ENCODE results near the gene WHRN.

The WHRN gene

GRCh38 chr9:114374936-114375335 lies 130.3 kb downstream of the WHRN start:
- DNase-seq = no peak

- no peak for DNase-seq
These were observed 131.1 kb downstream of the WHRN start for GRCh38 chr9:114373960-114374730.

GRCh38 chr9:114372921-114373448 lies 132.3 kb downstream of the WHRN start:
- no peak for DNase-seq

GRCh38 chr9:114371973-114372917 lies 133.0 kb downstream of the WHRN start:
- DNase-seq = no peak

- DNase-seq = no peak
These were observed 133.8 kb downstream of the WHRN start for GRCh38 chr9:114371343-114371944.

GRCh38 chr9:114370968-114371320 lies 134.3 kb downstream of the WHRN start:
- DNase-seq = no peak

GRCh38 chr9:114370251-114370967 lies 134.9 kb downstream of the WHRN start:
- no peak for DNase-seq

- DNase-seq = no peak
These were observed 135.8 kb downstream of the WHRN start for GRCh38 chr9:114369216-114370130.

- no peak for DNase-seq
These were observed 137.3 kb downstream of the WHRN start for GRCh38 chr9:114367772-114368569.

- no peak for DNase-seq
These were observed 137.9 kb downstream of the WHRN start for GRCh38 chr9:114367366-114367765.

- no peak for DNase-seq
These were observed 138.7 kb downstream of the WHRN start for GRCh38 chr9:114366334-114367128.

- no peak for DNase-seq
These were observed 140.1 kb downstream of the WHRN start for GRCh38 chr9:114365194-114365593.

GRCh38 chr9:114364134-114365041 lies 140.9 kb downstream of the WHRN start:
- DNase-seq = no peak

GRCh38 chr9:114363424-114363823 lies 141.8 kb downstream of the WHRN start:
- DNase-seq = no peak

- DNase-seq = no peak
These were observed 142.9 kb downstream of the WHRN start for GRCh38 chr9:114362394-114362793.

- no peak for DNase-seq
These were observed 143.7 kb downstream of the WHRN start for GRCh38 chr9:114361542-114361941.

- no peak for DNase-seq
These were observed 145.5 kb downstream of the WHRN start for GRCh38 chr9:114359801-114360200.

- no peak for DNase-seq
These were observed 147.4 kb downstream of the WHRN start for GRCh38 chr9:114357911-114358328.

- DNase-seq = no peak
These were observed 147.9 kb downstream of the WHRN start for GRCh38 chr9:114357360-114357759.
